Left ventricle myocardium superior (tissue), 1 donor: ENCODE measurements around the gene SLIT3. TPM values are rescaled to one million over a fixed set of nuclear protein-coding genes. Genes with fewer than 3 reads are reported as not detected.

Experiments used
- ATAC-seq: fragments of 200-7000 bp; cut with Tn5 transposase; one replicate; pipeline ENCODE4 v1.9.1; 2020; ENCODE audit warnings: mild to moderate bottlenecking, moderate library complexity
- DNase-seq: peaks from one replicate; pipeline ENCODE4 v3.0.0-alpha.2; 2020
- intact Hi-C: fragments of 100-400 bp; cut with micrococcal nuclease; formaldehyde crosslinking; loops from one replicate; pipeline ENCODE4 v1.11.0; 2022
- microRNA-seq: library from miRNA; unstranded; fragments of <30 nt; microRNA quantifications from one replicate; pipeline ENCODE4 v1.2.0, GENCODE V29; 2020; ENCODE audit warnings: borderline number of aligned reads
- total RNA-seq: library from RNA; stranded (reverse); fragmentation: NEBNext Ultra II Directional; extraction: Animal tissue kit (Norgen Biotek cat#: 25700); gene quantifications from one replicate; pipeline ENCODE4 v1.2.1, GENCODE V29; 2021
- donor health status: DM: no; HTN: yes; CAD: no; lungs with severe emphysema.

The SLIT3 gene
- total RNA-seq, 1 donor from 2014 or later: 8.4 TPM

GRCh38 chr5:168612123-168612522, 688.8 kb downstream of the SLIT3 start:
- DNase-seq: no peak

More at GRCh38 chr5:168612123-168612522, 688.8 kb downstream of the SLIT3 start:
- intact Hi-C loops: no loop called here
- ATAC-seq: no peak

Small RNA genes lying within 50 kb of the gene (microRNA-seq; reads per million reads assigned to microRNA genes)
- not detected for gene MIR218-2
- 3.9 reads per million for gene MIR585
